ENCODE results near the gene RPS15. TPM values are rescaled to one million over a fixed set of nuclear protein-coding genes. Genes with fewer than 3 reads are reported as not detected.

Gene RPS15
- total RNA-seq, 2 donors from 2014 or later, result 2,008 to 2,166 TPM

DNA sequence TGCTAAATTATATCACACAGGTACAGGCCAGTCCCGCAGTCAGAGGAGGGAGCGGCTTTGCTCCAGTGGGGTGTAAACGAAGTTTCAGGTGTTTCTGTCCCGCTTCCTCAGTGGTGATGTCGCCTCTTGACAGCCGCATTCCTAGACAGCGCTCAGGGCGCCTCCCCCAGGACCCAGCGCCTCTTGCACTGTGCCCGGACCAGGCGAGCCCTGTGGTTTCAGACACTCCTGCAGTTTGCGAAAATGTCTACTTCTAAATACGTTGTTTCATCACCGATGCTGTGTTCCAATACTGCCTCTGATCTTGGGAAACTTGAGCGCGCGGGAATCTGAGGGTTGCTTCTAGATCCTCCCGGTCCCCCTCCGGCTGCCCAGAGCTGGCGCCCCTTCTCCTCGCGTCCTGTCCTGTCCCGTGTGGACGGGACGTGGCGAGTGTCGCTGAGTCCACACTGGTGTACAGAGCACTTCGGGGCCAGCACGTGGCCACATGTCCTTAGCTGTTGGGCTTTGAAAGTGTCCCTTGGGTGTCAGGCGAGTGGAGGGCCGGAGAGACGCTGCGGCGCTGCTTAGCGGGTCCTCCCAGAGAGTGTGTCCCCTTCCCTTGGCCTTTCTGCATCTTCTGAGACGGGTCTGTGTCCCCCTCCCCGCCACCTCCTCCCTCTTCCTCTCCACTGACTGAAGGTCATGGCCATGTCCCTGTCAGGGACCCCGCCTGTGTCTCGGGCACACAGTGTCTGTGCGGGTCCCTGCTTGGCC lies 14.6 kb upstream of the RPS15 start:
- DNase-seq (no peak), ATAC-seq (no peak)
- H3K27ac ChIP-seq, result no peak overlapping the region
- peaks cover 13 to 39% of the 10 kb centered on the region in 2 donors for H3K36me3 ChIP-seq (replicated peaks in 1 of 2; ENCODE audit: insufficient read depth in 1 of 2, low read depth in 2 of 2)
- no peaks in the 10 kb centered on the region for H3K9me3 ChIP-seq
- H3K27me3 ChIP-seq, result no peaks in the 10 kb centered on the region
- WGBS, 2 donors, result 90 to 93% methylated on average over 32 to 40 of the region's 40 CpGs
- TF ChIP-seq CTCF (IDR thresholded peaks at IDR 0.05) (no peak), POLR2A (IDR thresholded peaks at IDR 0.05) (no peak)
- peaks cover 7% of the 10 kb centered on the region for H3K4me1 ChIP-seq
- intact Hi-C loops (cut with DNase I), result no loop called here
- H3K4me3 ChIP-seq, result no peak overlapping the region

DNA sequence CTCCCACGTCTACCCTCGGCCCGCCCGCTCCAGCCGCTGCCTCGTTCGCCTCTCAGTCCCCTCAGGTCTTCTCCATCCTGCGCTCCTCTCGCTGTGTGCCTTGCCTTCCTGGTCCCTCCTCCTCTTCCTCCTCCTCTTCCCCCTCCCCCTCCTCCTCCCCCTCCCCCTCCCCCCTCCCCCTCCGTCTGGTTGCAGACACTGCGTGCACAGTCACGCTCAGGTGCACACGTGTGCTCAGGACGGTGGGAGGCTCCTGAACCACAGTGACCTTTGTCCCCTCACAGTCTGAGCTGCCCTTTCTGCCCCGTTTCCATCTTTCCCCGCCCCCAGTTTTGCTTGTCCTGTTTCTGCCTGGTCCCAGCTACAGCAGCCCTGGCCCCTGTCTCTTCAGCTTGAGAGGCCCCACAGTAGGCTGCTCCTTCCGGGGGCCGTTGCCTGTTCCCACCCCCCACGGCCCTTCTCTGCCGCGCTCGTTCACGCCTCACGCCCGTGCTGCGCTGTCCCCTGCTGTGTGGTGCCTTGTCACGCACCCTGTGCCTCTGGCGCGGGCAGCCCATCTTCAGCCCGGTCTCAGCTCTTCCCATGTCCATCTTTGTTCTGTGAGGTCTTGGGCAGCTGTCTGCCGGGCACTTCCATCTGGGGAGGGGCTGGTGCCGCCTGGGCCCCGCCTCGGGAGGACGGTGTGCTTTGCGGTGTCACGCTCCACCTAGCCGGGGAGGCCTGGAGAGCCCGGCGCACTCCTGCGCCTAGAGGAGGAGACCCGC lies 13.8 kb upstream of the RPS15 start:
- Histone ChIP-seq H3K9me3 (no peaks in the 10 kb centered on the region), H3K4me3 (no peak overlapping the region), H3K27me3 (no peaks in the 10 kb centered on the region), H3K36me3 (replicated peaks in 1 of 2; ENCODE audit: insufficient read depth in 1 of 2, low read depth in 2 of 2) (peaks cover 9 to 39% of the 10 kb centered on the region in 2 donors), H3K27ac (no peak overlapping the region), H3K4me1 (no peaks in the 10 kb centered on the region)
- TF ChIP-seq CTCF (IDR thresholded peaks at IDR 0.05) (no peak), POLR2A (IDR thresholded peaks at IDR 0.05) (no peak)
- WGBS, 2 donors, result 82 to 86% methylated on average over 34 to 40 of the region's 42 CpGs
- intact Hi-C loops (cut with DNase I), result no loop called here
- ATAC-seq (no peak), DNase-seq (no peak)

GRCh38 chr19:1425102-1425837 lies 12.9 kb upstream of the RPS15 start:
- DNase-seq (no peak), ATAC-seq (no peak)
- H3K27me3 ChIP-seq, result no peaks in the 10 kb centered on the region
- no peak overlapping the region for H3K4me3 ChIP-seq
- no peaks in the 10 kb centered on the region for H3K9me3 ChIP-seq
- WGBS, 2 donors, result 85 to 89% methylated on average over 14 to 31 of the region's 33 CpGs
- H3K36me3 ChIP-seq (replicated peaks in 1 of 2; ENCODE audit: insufficient read depth in 1 of 2, low read depth in 2 of 2), result peaks cover 12 to 36% of the 10 kb centered on the region in 2 donors
- intact Hi-C loops (cut with DNase I), result no loop called here
- no peaks in the 10 kb centered on the region for H3K4me1 ChIP-seq
- TF ChIP-seq CTCF (IDR thresholded peaks at IDR 0.05) (no peak), POLR2A (IDR thresholded peaks at IDR 0.05) (no peak)
- H3K27ac ChIP-seq, result no peak overlapping the region

DNA sequence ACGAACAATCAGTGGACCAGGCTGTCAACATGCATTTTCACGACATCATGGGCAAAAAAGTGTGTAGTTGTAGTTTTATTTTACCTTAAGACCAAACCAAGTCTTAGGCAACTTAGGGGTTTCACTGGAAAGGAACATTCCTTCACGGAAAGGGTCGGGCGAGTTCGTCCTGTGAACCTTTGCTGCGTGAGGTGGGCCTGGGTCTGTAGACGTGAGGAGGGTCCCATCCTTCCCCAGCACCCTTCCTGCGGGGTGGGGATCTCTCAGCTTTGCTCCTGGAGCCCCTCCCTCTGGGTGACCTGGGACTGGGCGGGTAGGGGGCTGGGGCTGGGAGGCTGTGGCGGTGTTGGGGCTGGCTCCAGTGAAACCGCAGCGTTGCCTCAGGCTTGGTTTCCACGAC lies 12.3 kb upstream of the RPS15 start:
- no peak for DNase-seq

More for the DNA sequence above, 12.3 kb upstream of the RPS15 start:
- no peak overlapping the region for H3K4me3 ChIP-seq
- no peak overlapping the region for H3K27ac ChIP-seq
- H3K27me3 ChIP-seq, result no peaks in the 10 kb centered on the region
- WGBS, 2 donors, result 89 to 95% methylated on average over 7 to 14 of the region's 14 CpGs
- TF ChIP-seq CTCF (IDR thresholded peaks at IDR 0.05) (no peak), POLR2A (IDR thresholded peaks at IDR 0.05) (no peak)
- ATAC-seq, result no peak
- intact Hi-C loops (cut with DNase I), result no loop called here
- no peaks in the 10 kb centered on the region for H3K9me3 ChIP-seq
- no peaks in the 10 kb centered on the region for H3K4me1 ChIP-seq
- H3K36me3 ChIP-seq (replicated peaks in 1 of 2; ENCODE audit: insufficient read depth in 1 of 2, low read depth in 2 of 2), result peaks cover 12 to 32% of the 10 kb centered on the region in 2 donors

Measured in body of pancreas (tissue), 4 donors.